ENCODE data around the gene FYN. TPM values are rescaled to one million over a fixed set of nuclear protein-coding genes. Genes with fewer than 3 reads are reported as not detected.

Gene FYN
- total and polyA plus RNA-seq, 2 of the 4 experiments (the other 2 are of a cell fraction) = 30.8 to 36.4 TPM

GRCh38 chr6:111834356-111834755 lies 38.9 kb downstream of the FYN start:
- no peak overlapping the region for H3K56ac ChIP-seq (ENCODE audit: extremely low read depth, insufficient read depth, low read length)
- no peak overlapping the region for H4K8ac ChIP-seq (ENCODE audit: low read depth in 2 of 2, low read length in 2 of 2)
- no peak overlapping the region for H3K4me2 ChIP-seq (ENCODE audit: low read depth, low read length)
- ATAC-seq (ENCODE audit: low read depth) (no peak), DNase-seq (no peak)
- no peak overlapping the region for H2AFZ ChIP-seq (replicated peaks; ENCODE audit: low read length, poor library complexity)
- peaks cover 7% of the 10 kb centered on the region; the same call in 1 of the 2 replicates for H3K4me1 ChIP-seq (ENCODE audit: control insufficient read depth, insufficient read depth, low read length)
- H3K4ac ChIP-seq (ENCODE audit: low read depth, low read length) = no peak overlapping the region
- CTCF ChIA-PET = no interaction called here
- H3K18ac ChIP-seq (ENCODE audit: low read depth, low read length) = no peak overlapping the region
- no peak overlapping the region for H3K4me3 ChIP-seq (ENCODE audit: insufficient read depth, low read depth, low read length)
- in situ Hi-C loops (cut with MboI; ENCODE audit: low sequenced_read_pairs) = no loop called here
- TF ChIP-seq SMC3 (IDR thresholded peaks at IDR 0.05; ENCODE audit: low read depth, low read length) (no peak), MAZ (IDR thresholded peaks at IDR 0.05; ENCODE audit: borderline replicate concordance, low read depth, low read length) (no peak), CEBPB (IDR thresholded peaks at IDR 0.05; ENCODE audit: low read depth, low read length) (no peak)
- peaks cover 11% of the 10 kb centered on the region; the same call in 1 of the 2 replicates for H3K9me1 ChIP-seq (ENCODE audit: insufficient read depth, low read length)
- intact Hi-C loops (cut with micrococcal nuclease) = no loop called here
- H3K23ac ChIP-seq (ENCODE audit: low read depth, low read length) = no peak overlapping the region
- no peak overlapping the region for H4K91ac ChIP-seq (ENCODE audit: insufficient read depth, low read depth, low read length)
- no peak overlapping the region for H2BK15ac ChIP-seq (ENCODE audit: low read depth, low read length)
- no peak overlapping the region; the same call in 1 of the 2 replicates for H2AK5ac ChIP-seq (ENCODE audit: low read depth, low read length)
- no peaks in the 10 kb centered on the region for H4K20me1 ChIP-seq (ENCODE audit: insufficient read depth, low read length)
- H3K9me3 ChIP-seq (ENCODE audit: control insufficient read depth, insufficient read depth, low read length) = no peaks in the 10 kb centered on the region
- no peak overlapping the region for H2BK5ac ChIP-seq (ENCODE audit: low read depth, low read length, poor library complexity, severe bottlenecking)
- no peak overlapping the region for H3K27ac ChIP-seq (ENCODE audit: insufficient read depth, low read length)
- H3K14ac ChIP-seq (replicated peaks; ENCODE audit: low read depth, low read length) = no peak overlapping the region
- BruUV-seq (replicated peaks) = no TSS peak
- H3K36me3 ChIP-seq (ENCODE audit: control insufficient read depth, insufficient read depth, low read length) = no peaks in the 10 kb centered on the region
- peaks cover 19 to 23% of the 10 kb centered on the region in 2 experiments; a peak in 3 of 4 replicates for H3K79me1 ChIP-seq (ENCODE audit: low read depth in 1 of 2, low read length in 2 of 2)
- H3K9ac ChIP-seq (ENCODE audit: low read depth, low read length) = no peak overlapping the region
- dilution Hi-C loops (cut with HindIII; ENCODE audit: low sequenced_read_pairs, unreplicated experiment) = no loop called here
- WGBS, 2 experiments (ENCODE audit: extremely low coverage in 2 of 2, insufficient read length in 1 of 2) = 100% methylated on average over 2 of the region's 4 CpGs; no CpG with 5 or more reads in 1 of the 2 experiments
- POLR2A ChIA-PET (ENCODE audit: unreplicated experiment) = no interaction called here
- H3K27me3 ChIP-seq (ENCODE audit: control insufficient read depth, insufficient read depth, low read length) = no peaks in the 10 kb centered on the region
- H2BK20ac ChIP-seq (ENCODE audit: low read depth, low read length) = no peak overlapping the region
- H2AK9ac ChIP-seq (replicated peaks; ENCODE audit: low read depth, low read length, poor library complexity) = no peak overlapping the region
- H2BK120ac ChIP-seq (ENCODE audit: low read depth, low read length) = no peak overlapping the region
- no peak overlapping the region for H4K5ac ChIP-seq (ENCODE audit: low read depth, low read length)

Data from IMR-90 (cell line).